DND-41 (cell line): ENCODE data around the gene FHAD1.

Experiments
- EZH2 ChIP-seq: IDR thresholded peaks from 3 replicates; pipeline ENCODE4 v1.6.1; 2012; ENCODE audit warnings: borderline replicate concordance, low read depth, mild to moderate bottlenecking, moderate library complexity, low read length, inconsistent platforms; ENCODE audit not compliant: severe bottlenecking
- TF ChIP-seq, protein P1 (sequence below): IDR thresholded peaks from 2 replicates; pipeline ENCODE4 v1.5.1; 2012; ENCODE audit warnings: borderline replicate concordance, low read length, moderate library complexity, mild to moderate bottlenecking; ENCODE audit not compliant: poor library complexity, severe bottlenecking; ENCODE audit errors: extremely low read depth

GRCh38 chr1:15275921-15276683 lies 29.1 kb downstream of the FHAD1 start:
- TF ChIP-seq EZH2: no peak
- TF ChIP-seq, protein P1, sequence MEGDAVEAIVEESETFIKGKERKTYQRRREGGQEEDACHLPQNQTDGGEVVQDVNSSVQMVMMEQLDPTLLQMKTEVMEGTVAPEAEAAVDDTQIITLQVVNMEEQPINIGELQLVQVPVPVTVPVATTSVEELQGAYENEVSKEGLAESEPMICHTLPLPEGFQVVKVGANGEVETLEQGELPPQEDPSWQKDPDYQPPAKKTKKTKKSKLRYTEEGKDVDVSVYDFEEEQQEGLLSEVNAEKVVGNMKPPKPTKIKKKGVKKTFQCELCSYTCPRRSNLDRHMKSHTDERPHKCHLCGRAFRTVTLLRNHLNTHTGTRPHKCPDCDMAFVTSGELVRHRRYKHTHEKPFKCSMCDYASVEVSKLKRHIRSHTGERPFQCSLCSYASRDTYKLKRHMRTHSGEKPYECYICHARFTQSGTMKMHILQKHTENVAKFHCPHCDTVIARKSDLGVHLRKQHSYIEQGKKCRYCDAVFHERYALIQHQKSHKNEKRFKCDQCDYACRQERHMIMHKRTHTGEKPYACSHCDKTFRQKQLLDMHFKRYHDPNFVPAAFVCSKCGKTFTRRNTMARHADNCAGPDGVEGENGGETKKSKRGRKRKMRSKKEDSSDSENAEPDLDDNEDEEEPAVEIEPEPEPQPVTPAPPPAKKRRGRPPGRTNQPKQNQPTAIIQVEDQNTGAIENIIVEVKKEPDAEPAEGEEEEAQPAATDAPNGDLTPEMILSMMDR: no peak
